SK-N-MC (cell line): ENCODE measurements around the gene OR52W1.

Source experiments
- EZH2 ChIP-seq: fragments of 200-600 bp; sonication (generic); IDR thresholded peaks from one replicate; pipeline ENCODE4 v1.6.1; 2017; ENCODE audit warnings: antibody characterized with exemption
- FOXP2 ChIP-seq: optimal IDR thresholded peaks from 2 replicates; pipeline ENCODE3; 2011; ENCODE audit warnings: mild to moderate bottlenecking, moderate library complexity; ENCODE audit not compliant: insufficient read depth; ENCODE audit errors: extremely low read length, control extremely low read depth
- POLR2AphosphoS5 ChIP-seq: IDR thresholded peaks from 2 replicates; pipeline ENCODE4 v1.6.1; 2012; ENCODE audit warnings: mild to moderate bottlenecking, low read depth, low read length, borderline replicate concordance

DNA sequence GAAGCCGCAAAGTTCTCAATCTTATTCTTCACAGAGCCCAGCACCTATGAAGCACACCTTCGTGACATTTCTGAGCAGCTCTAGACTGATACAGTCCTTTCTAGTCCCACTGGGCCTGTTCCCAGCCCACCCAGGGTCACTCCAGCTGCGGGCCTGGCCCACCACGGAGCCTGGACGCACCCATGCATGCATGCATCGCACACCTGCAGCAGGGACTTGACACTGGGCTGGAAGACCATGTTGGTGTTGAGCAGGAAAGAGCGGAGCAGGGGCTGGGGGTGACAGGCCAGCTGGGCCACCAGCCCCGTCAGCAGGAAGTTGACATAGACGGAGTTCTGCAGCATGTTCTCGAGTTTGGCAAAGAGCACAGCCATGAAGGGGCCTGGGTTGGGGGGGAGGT, 15.5 kb downstream of the OR52W1 start:
- TF ChIP-seq POLR2AphosphoS5 = no peak
- no peak for TF ChIP-seq EZH2
- no peak for TF ChIP-seq FOXP2
